Measurements from ENCODE around the gene MGAT4A. TPM values are rescaled to one million over a fixed set of nuclear protein-coding genes. Genes with fewer than 3 reads are reported as not detected.

MGAT4A gene
- total and polyA plus RNA-seq, 2 of the 8 experiments (the other 6 are each of a cell fraction or from before 2014, with no cell fraction given), result 1.4 to 7.7 TPM

GRCh38 chr2:98710734-98711133 lies 20.2 kb downstream of the MGAT4A start:
- no peak for FAIRE-seq
- 91% methylated on average over 4 of the region's 4 CpGs; no CpG with 5 or more reads in 1 of the 2 experiments for WGBS, 2 experiments (ENCODE audit: extremely low coverage in 1 of 2, insufficient coverage in 1 of 2, insufficient read length in 1 of 2, insufficient replicate concordance in 2 of 2, low coverage in 1 of 2, low lambda C conversion rate in 2 of 2, missing lambda C conversion rate in 1 of 2)

More at GRCh38 chr2:98710734-98711133, 20.2 kb downstream of the MGAT4A start:
- H3K56ac ChIP-seq (replicated peaks; ENCODE audit: insufficient read length, low read depth, low read length), result no peak overlapping the region
- no peak overlapping the region for H2BK20ac ChIP-seq (ENCODE audit: low read length)
- H2BK5ac ChIP-seq (ENCODE audit: low read depth, low read length), result no peak overlapping the region
- no peak overlapping the region for H3K23ac ChIP-seq (ENCODE audit: insufficient read length)
- H3K79me2 ChIP-seq (ENCODE audit: control insufficient read depth in 1 of 2, insufficient read depth in 2 of 2, low read length in 2 of 2), result no peaks in the 10 kb centered on the region
- no peak overlapping the region for H4K8ac ChIP-seq (ENCODE audit: extremely low read depth, insufficient read depth, low read length)
- H3K14ac ChIP-seq (ENCODE audit: insufficient read length), result no peak overlapping the region
- no peaks in the 10 kb centered on the region for H3K36me3 ChIP-seq (ENCODE audit: control insufficient read depth in 2 of 4, insufficient read depth in 4 of 4, low read length in 3 of 4)
- H3K4me3 ChIP-seq (ENCODE audit: extremely low read depth in 1 of 4, insufficient read depth in 2 of 4, low read depth in 3 of 4, low read length in 4 of 4), result no peak overlapping the region
- H3K27me3 ChIP-seq (replicated peaks in 1 of 4; ENCODE audit: control insufficient read depth in 3 of 4, extremely low read depth in 1 of 4, insufficient read depth in 3 of 4, low read length in 3 of 4), result no peaks in the 10 kb centered on the region
- no peaks in the 10 kb centered on the region for H3K9me3 ChIP-seq (ENCODE audit: insufficient read depth in 2 of 2, low read depth in 1 of 2, low read length in 1 of 2)
- H3K23me2 ChIP-seq (ENCODE audit: low read depth, low read length), result no peaks in the 10 kb centered on the region; the same call in 1 of the 2 replicates
- no peak overlapping the region for H3K27ac ChIP-seq (ENCODE audit: low read depth, low read length)
- H3K4me2 ChIP-seq (ENCODE audit: insufficient read depth in 1 of 2, low read depth in 2 of 2, low read length in 2 of 2), result no peak overlapping the region
- no peak overlapping the region for H3K9ac ChIP-seq (replicated peaks in 1 of 4; ENCODE audit: extremely low read depth in 1 of 4, low read depth in 3 of 4, low read length in 3 of 4)
- H3K79me1 ChIP-seq (ENCODE audit: low read depth, low read length), result no peaks in the 10 kb centered on the region
- no peak overlapping the region for H3K18ac ChIP-seq (ENCODE audit: extremely low read depth, low read length)
- H4K91ac ChIP-seq (replicated peaks; ENCODE audit: insufficient read length, low read length), result no peak overlapping the region
- H2AK5ac ChIP-seq (ENCODE audit: low read depth, low read length), result no peak overlapping the region
- no peak overlapping the region for H2BK12ac ChIP-seq (ENCODE audit: low read depth, low read length)
- H3K4me1 ChIP-seq (replicated peaks in 1 of 4; ENCODE audit: control insufficient read depth in 3 of 4, insufficient read depth in 4 of 4, low read length in 3 of 4), result no peaks in the 10 kb centered on the region
- no peak overlapping the region for H2BK15ac ChIP-seq (ENCODE audit: low read length)
- H4K5ac ChIP-seq (ENCODE audit: insufficient read length, low read depth, low read length), result no peak overlapping the region
- no peak for DNase-seq (ENCODE audit: low read depth in 1 of 2, low spot score in 2 of 2)
- ChIA-PET CTCF (ENCODE audit: partially characterized antibody) (interaction anchor here (0.6 to 1.2 kb wide), 2 partner anchors 37 to 61 kb away, joined by 3 read pairs; no protein-coding TSS in a partner anchor), POLR2A (ENCODE audit: partially characterized antibody) (interaction anchor here (0.6 kb wide), 1 partner anchor 14 kb away, joined by 3 read pairs; no protein-coding TSS in a partner anchor)
- H4K20me1 ChIP-seq (replicated peaks in 1 of 2; ENCODE audit: control insufficient read depth in 1 of 2, insufficient read depth in 2 of 2, low read length in 2 of 2), result no peaks in the 10 kb centered on the region
- no peak overlapping the region for H3K4ac ChIP-seq (replicated peaks; ENCODE audit: insufficient read length, low read depth, low read length)
- no peak overlapping the region for H2BK120ac ChIP-seq (replicated peaks; ENCODE audit: low read depth, low read length)
- no peak overlapping the region for H2AFZ ChIP-seq (ENCODE audit: low read length)
- TF ChIP-seq BRCA1 (IDR thresholded peaks at IDR 0.05; ENCODE audit: low read depth, low read length) (no peak), ZNF274 (IDR thresholded peaks at IDR 0.05; ENCODE audit: borderline replicate concordance, extremely low read depth, low read length) (no peak), HDAC2 (IDR thresholded peaks at IDR 0.05; ENCODE audit: borderline replicate concordance in 1 of 2, low read depth in 2 of 2, low read length in 2 of 2) (no peak), BACH1 (IDR thresholded peaks at IDR 0.05; ENCODE audit: low read length) (no peak), MAFK (IDR thresholded peaks at IDR 0.05; ENCODE audit: low read depth, low read length) (no peak), JUND (IDR thresholded peaks at IDR 0.05; ENCODE audit: low read length) (no peak), POLR2A (IDR thresholded peaks at IDR 0.05; ENCODE audit: control extremely low read depth in 1 of 2, low read depth in 2 of 2, low read length in 2 of 2) (no peak)

All from H1 (cell line).